Activated CD4-positive, alpha-beta T cell treated with anti-CD3 and anti-CD28 coated beads, Interleukin-2, amount 10 ng/mL, durations not matched to agents 24 days and 14 days (primary cell): ENCODE data around the gene TGDS. TPM values are rescaled to one million over a fixed set of nuclear protein-coding genes. Genes with fewer than 3 reads are reported as not detected.

Experiments used
- DNase-seq: peaks from one replicate; pipeline ENCODE4 v3.0.0; 2022
- H3K27ac Mint-ChIP-seq: one replicate; pipeline ENCODE4 v1.8.0; 2022; ENCODE audit warnings: mild to moderate bottlenecking, mixed read lengths
- H3K27me3 Mint-ChIP-seq: one replicate; pipeline ENCODE4 v1.8.0; 2022; ENCODE audit warnings: mixed read lengths
- H3K36me3 Mint-ChIP-seq: one replicate; pipeline ENCODE4 v1.8.0; 2022; ENCODE audit warnings: low read depth, mild to moderate bottlenecking, mixed read lengths
- H3K4me1 Mint-ChIP-seq: one replicate; pipeline ENCODE4 v1.8.0; 2021; ENCODE audit warnings: mixed read lengths
- H3K4me3 Mint-ChIP-seq: one replicate; pipeline ENCODE4 v1.8.0; 2022; ENCODE audit warnings: mild to moderate bottlenecking, moderate library complexity, mixed read lengths
- H3K9me3 Mint-ChIP-seq: one replicate; pipeline ENCODE4 v1.8.0; 2021; ENCODE audit warnings: mixed read lengths
- intact Hi-C: fragments of 100-400 bp; cut with micrococcal nuclease; formaldehyde crosslinking; loops from one replicate; pipeline ENCODE4 v1.15.1; 2023
- total RNA-seq: library from RNA; stranded (reverse); gene quantifications from 2 replicates; pipeline ENCODE4 v1.2.3, GENCODE V29; 2022

TGDS gene
- total RNA-seq, 1 donor from 2014 or later = 27.5 TPM

DNA sequence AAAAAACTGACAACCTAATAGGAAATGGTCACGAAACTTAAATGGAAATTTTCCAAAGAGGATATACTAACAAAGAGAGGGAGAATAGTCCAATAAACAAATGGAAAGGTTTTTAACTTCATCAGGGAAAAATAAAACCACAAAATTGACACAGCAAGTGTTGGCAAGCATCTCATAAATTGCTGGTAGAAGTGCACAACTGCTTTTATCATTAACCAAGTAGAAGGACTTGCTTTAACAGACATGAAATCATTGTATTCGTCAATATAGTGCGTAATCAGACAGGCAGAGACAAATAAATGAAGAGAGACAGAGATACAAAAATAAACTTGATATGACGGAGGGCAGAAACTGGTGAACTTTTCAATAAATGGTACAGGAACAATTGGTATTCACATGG is 7.4 kb downstream of the TGDS start:
- H3K4me1 Mint-ChIP-seq = peaks cover 23% of the 10 kb centered on the region
- DNase-seq = no peak
- intact Hi-C loops = no loop called here
- no peak overlapping the region for H3K27ac Mint-ChIP-seq
- no peak overlapping the region for H3K4me3 Mint-ChIP-seq
- peaks cover 57% of the 10 kb centered on the region for H3K36me3 Mint-ChIP-seq
- no peaks in the 10 kb centered on the region for H3K9me3 Mint-ChIP-seq
- no peaks in the 10 kb centered on the region for H3K27me3 Mint-ChIP-seq

DNA sequence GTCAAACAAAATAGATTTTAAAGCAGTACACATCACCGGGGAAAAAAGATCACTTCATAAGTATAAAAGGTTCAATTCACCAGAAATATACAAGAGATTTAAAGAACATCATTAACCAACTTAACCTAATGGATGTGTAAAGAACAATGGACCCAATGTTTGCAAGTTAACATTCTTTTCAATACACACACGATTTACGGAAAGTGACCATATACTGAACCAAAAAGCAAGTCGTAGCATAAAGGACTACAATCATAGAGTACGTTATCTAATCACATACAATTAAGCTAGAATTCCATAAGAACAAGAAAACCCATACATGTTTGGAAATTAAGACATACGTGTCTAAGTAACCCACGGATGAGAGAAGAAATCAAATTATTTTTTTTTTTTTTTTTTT is 9.6 kb downstream of the TGDS start:
- H3K27me3 Mint-ChIP-seq = no peaks in the 10 kb centered on the region
- intact Hi-C loops = no loop called here
- H3K4me3 Mint-ChIP-seq = no peak overlapping the region
- peaks cover 65% of the 10 kb centered on the region for H3K36me3 Mint-ChIP-seq
- DNase-seq = no peak
- no peaks in the 10 kb centered on the region for H3K9me3 Mint-ChIP-seq
- H3K4me1 Mint-ChIP-seq = peaks cover 19% of the 10 kb centered on the region
- no peak overlapping the region for H3K27ac Mint-ChIP-seq

DNA sequence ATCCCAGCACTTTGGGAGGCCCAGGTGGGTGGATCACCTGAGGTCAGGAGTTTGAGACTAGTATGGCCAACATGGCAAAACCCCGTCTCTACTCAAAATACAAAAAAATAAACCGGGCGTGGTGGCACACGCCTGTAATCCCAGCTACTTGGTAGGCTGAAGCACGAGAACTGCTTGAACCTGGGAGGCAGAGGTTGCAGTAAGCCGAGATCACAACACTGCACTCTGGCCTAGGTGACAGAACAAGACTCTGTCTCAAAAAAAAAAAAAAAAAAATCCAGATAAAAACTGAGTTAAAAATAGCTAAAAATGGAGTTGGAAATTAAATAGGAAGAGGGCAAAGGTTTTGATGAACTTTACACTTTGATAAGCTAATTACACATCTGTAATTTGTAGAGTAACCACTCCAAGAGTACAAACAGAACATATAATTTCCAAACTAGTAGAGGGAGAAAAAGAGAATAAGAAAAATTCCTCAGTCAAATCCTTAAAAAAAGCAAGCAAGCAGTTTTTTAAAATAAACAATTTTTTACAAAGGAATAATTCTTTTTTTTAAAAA is 10.3 kb downstream of the TGDS start:
- DNase-seq = no peak
- Mint-ChIP-seq H3K27me3 (no peaks in the 10 kb centered on the region), H3K27ac (no peak overlapping the region), H3K4me3 (no peak overlapping the region), H3K9me3 (no peaks in the 10 kb centered on the region), H3K4me1 (peaks cover 13% of the 10 kb centered on the region), H3K36me3 (peaks cover 66% of the 10 kb centered on the region)
- intact Hi-C loops = no loop called here

DNA sequence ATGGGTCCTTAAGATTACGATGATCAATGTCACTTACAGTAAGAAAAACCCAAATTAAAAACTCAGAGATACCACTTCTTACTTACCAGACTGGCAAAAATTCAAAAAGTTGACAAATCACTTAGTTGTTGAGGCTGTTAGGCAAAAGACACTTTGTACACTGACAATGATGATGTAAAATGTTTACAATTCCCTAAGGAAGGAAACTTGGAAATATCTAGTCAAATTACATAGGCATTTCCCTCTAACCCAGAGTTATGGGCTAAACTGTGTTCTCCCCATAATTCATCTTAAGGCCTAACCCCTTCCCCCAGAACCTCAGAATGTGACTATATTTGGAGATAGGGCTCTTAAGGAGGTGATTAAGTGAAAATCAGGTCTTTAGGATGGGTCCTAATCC is 12.0 kb downstream of the TGDS start:
- no peaks in the 10 kb centered on the region for H3K9me3 Mint-ChIP-seq
- no peak overlapping the region for H3K4me3 Mint-ChIP-seq
- peaks cover 10% of the 10 kb centered on the region for H3K4me1 Mint-ChIP-seq

DNA sequence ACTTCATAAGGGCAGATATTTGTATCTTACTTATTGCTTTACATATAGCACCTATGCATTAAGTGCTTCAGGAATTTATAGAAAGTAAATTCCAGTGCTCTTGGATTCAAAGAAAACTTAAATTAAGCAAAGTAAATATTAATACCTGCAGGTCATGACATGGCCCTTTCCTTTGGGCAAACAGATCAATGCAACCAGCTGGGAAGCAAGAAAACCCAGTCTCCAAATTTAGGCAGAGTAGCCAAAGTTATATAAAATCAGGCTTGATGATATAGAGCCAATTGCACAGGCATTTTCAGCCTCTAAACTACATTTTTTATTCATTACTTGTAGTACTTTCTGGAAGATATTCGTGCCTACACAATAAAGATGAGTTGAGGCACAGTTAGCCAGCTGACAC is 16.9 kb downstream of the TGDS start:
- no peak for DNase-seq
- intact Hi-C loops = no loop called here
- no peaks in the 10 kb centered on the region for H3K9me3 Mint-ChIP-seq

More for the DNA sequence above, 12.0 kb downstream of the TGDS start:
- no peak for DNase-seq
- Mint-ChIP-seq H3K27me3 (no peaks in the 10 kb centered on the region), H3K36me3 (peaks cover 69% of the 10 kb centered on the region), H3K27ac (no peak overlapping the region)
- intact Hi-C loops = no loop called here

DNA sequence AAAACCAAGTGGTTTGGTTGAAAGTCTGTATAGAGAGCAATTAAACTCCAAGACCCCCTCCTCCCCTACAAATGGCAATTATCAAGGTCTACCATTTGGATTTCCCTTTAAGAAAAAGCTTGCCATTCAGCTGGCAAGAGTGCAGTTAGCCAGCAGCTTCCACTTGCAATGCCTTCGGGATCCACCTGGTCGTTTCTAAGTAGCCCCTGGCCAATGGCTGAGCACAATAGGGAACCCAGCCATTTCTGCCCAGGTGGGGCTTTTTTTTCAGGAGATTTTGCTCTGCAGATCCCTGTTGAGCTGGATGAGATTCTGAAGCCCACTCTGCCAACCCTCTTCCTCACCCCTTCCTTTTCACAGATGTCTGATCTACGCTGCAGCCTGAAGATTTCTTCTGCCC is 26.3 kb downstream of the TGDS start:
- H3K27me3 Mint-ChIP-seq = no peaks in the 10 kb centered on the region
- intact Hi-C loops = no loop called here
- H3K27ac Mint-ChIP-seq = no peak overlapping the region
- peaks cover 67% of the 10 kb centered on the region for H3K36me3 Mint-ChIP-seq
- no peaks in the 10 kb centered on the region for H3K4me1 Mint-ChIP-seq
- no peak overlapping the region for H3K4me3 Mint-ChIP-seq
- peaks cover 7% of the 10 kb centered on the region for H3K9me3 Mint-ChIP-seq
- DNase-seq = peak; percentile 33

More for the DNA sequence above, 16.9 kb downstream of the TGDS start:
- no peaks in the 10 kb centered on the region for H3K27me3 Mint-ChIP-seq
- no peak overlapping the region for H3K27ac Mint-ChIP-seq
- H3K4me1 Mint-ChIP-seq = peaks cover 2% of the 10 kb centered on the region
- H3K36me3 Mint-ChIP-seq = peaks cover 55% of the 10 kb centered on the region
- H3K4me3 Mint-ChIP-seq = no peak overlapping the region

DNA sequence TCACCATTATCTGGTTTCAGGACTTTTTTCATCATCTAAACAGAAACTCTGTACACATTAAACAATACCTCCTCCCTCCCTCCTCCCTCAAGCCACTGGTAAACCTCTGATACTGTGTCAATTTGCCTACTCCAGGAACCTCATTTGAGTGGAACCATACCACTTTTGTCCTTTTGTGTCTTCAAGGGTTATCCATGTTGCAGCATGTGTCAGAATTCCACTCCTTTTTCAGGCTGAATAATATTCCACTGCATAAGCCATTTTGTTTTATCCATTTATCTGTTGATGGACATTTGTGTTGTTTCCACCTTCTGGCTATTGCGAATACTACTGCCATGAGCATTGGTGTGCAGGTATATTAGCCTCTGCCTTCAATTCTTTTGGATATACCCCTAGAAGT is 27.5 kb downstream of the TGDS start:
- no peak overlapping the region for H3K4me3 Mint-ChIP-seq
- DNase-seq = no peak
- H3K4me1 Mint-ChIP-seq = no peaks in the 10 kb centered on the region
- H3K27ac Mint-ChIP-seq = no peak overlapping the region
- H3K36me3 Mint-ChIP-seq = peaks cover 66% of the 10 kb centered on the region
- no peaks in the 10 kb centered on the region for H3K27me3 Mint-ChIP-seq
- intact Hi-C loops = no loop called here
- peaks cover 4% of the 10 kb centered on the region for H3K9me3 Mint-ChIP-seq

DNA sequence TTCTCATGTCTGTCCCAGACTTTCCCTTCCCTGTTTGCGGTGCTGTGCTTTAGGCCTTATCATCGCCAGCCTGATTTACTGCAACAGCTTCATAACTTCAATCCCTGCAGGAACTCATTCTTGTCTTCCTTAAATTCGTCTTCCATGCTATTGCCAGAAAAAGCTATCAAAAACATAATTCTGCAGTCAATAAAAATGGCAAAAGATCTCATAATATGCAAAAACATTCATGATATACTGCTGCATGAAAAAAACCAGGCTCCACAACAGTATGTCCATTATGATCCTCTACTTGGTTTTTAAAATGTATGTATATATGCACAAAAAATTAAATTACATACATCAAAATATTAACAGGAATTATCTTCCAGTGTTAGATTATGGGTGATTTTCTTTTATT is 28.4 kb downstream of the TGDS start:
- peaks cover 64% of the 10 kb centered on the region for H3K36me3 Mint-ChIP-seq
- H3K27ac Mint-ChIP-seq = no peak overlapping the region
- intact Hi-C loops = loop anchor here (2.0 kb wide), 1 partner anchor 19 kb away; no protein-coding TSS in a partner anchor
- H3K27me3 Mint-ChIP-seq = no peaks in the 10 kb centered on the region
- no peak for DNase-seq
- peaks cover 3% of the 10 kb centered on the region for H3K9me3 Mint-ChIP-seq
- H3K4me1 Mint-ChIP-seq = no peaks in the 10 kb centered on the region
- no peak overlapping the region for H3K4me3 Mint-ChIP-seq

DNA sequence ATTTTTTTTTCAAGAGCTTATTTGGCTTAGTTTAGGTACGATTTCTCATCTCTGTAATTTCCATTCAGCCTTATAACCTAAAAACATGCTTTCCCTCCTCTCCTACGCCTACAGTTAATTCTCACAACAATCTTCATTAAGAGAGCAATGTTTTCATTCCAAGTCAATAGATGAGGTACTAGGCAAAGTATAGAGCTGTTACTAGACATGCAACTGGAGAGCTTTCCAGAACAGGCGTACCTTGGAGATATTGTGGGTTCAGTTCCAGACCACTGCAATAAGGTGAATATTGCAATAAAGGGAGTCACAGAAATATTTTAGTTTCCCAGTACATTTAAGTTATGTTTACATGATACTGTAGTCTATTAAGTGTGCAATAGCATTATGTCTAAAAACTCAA is 34.8 kb downstream of the TGDS start:
- intact Hi-C loops = no loop called here
- H3K4me3 Mint-ChIP-seq = no peak overlapping the region
- H3K9me3 Mint-ChIP-seq = no peaks in the 10 kb centered on the region
- peaks cover 26% of the 10 kb centered on the region for H3K4me1 Mint-ChIP-seq
- DNase-seq = no peak
- no peaks in the 10 kb centered on the region for H3K27me3 Mint-ChIP-seq
- peaks cover 23% of the 10 kb centered on the region for H3K36me3 Mint-ChIP-seq
- H3K27ac Mint-ChIP-seq = no peak overlapping the region

DNA sequence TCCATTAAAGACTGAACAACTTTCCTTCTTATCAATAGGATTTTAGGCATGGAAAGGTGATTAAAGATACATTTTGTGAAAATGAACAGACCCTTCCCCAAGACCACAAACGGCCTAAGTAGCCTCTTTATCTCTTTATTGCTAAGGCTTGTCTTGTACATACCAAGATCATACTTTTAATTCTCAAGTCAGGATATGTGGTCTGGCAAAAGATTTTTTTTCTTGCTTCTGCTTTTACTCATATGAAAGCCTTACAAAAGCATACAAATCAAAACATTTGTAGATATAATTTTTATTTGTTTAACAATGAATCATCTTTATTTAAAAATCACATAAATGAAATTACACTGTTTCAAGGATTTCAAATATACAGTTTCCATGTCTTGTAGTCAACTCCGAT is 35.8 kb downstream of the TGDS start:
- Mint-ChIP-seq H3K4me3 (no peak overlapping the region), H3K27me3 (no peaks in the 10 kb centered on the region), H3K4me1 (peaks cover 26% of the 10 kb centered on the region), H3K9me3 (no peaks in the 10 kb centered on the region), H3K36me3 (peaks cover 23% of the 10 kb centered on the region), H3K27ac (no peak overlapping the region)
- DNase-seq = no peak
- intact Hi-C loops = no loop called here

DNA sequence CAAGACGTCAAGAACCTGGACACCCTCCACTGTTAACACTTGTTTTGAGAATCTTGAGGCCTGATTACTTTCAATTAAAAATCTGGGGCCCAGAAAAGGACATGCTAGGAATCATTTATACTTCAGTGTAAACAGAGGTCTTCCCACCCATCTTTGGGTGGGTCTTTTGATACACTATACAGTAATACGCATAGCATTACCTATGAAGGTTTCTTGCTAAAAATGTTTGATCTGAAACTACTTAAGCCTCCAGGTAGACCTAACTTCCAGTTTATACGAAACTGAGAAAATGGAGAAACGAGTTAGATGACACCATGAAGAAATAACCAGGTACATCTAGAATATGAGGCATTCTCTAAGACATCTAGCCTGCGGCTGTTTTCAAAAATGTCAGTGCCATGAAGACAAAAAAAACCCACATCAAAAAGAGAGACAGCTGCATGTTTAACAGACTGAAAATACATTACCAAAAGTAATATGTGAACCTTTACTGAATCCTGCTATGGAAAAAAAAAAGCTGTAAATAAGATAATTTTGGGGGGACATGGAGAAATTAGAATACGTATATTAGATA is 36.6 kb downstream of the TGDS start:
- no peak for DNase-seq
- H3K27ac Mint-ChIP-seq = no peak overlapping the region
- H3K4me1 Mint-ChIP-seq = peaks cover 26% of the 10 kb centered on the region
- H3K36me3 Mint-ChIP-seq = peaks cover 19% of the 10 kb centered on the region
- intact Hi-C loops = loop anchor here (10.0 kb wide), 1 partner anchor 745 kb away; the partner anchor contains the start of gene ABCC4
- H3K4me3 Mint-ChIP-seq = peak overlapping the region; percentile 50
- no peaks in the 10 kb centered on the region for H3K9me3 Mint-ChIP-seq
- H3K27me3 Mint-ChIP-seq = no peaks in the 10 kb centered on the region

DNA sequence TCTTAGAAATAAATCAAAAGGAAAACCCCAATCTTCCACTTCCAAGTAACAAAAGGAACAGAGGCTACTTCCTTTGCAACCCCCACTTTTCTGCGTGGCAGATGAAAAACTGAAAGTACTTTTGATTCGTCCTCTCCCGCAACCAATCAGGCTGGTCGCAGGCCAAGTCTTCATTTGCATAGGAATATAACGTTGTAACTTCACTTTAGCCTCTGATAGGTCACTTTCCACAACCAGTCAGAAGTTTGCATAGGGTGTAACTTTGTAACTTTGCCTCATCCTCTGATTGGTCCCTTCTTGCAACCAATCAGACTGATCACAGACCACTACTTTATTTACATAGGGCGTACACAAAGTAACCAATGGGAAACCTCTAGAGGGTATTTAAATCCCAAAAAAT is 37.2 kb downstream of the TGDS start:
- peaks cover 26% of the 10 kb centered on the region for H3K4me1 Mint-ChIP-seq
- H3K9me3 Mint-ChIP-seq = no peaks in the 10 kb centered on the region
- H3K27me3 Mint-ChIP-seq = no peaks in the 10 kb centered on the region
- H3K27ac Mint-ChIP-seq = peak overlapping the region; percentile 27
- intact Hi-C loops = loop anchor here (10.0 kb wide), 1 partner anchor 746 kb away; the partner anchor contains the start of gene ABCC4
- peak overlapping the region; percentile 51 for H3K4me3 Mint-ChIP-seq
- H3K36me3 Mint-ChIP-seq = peaks cover 16% of the 10 kb centered on the region
- DNase-seq = peak; percentile 83

DNA sequence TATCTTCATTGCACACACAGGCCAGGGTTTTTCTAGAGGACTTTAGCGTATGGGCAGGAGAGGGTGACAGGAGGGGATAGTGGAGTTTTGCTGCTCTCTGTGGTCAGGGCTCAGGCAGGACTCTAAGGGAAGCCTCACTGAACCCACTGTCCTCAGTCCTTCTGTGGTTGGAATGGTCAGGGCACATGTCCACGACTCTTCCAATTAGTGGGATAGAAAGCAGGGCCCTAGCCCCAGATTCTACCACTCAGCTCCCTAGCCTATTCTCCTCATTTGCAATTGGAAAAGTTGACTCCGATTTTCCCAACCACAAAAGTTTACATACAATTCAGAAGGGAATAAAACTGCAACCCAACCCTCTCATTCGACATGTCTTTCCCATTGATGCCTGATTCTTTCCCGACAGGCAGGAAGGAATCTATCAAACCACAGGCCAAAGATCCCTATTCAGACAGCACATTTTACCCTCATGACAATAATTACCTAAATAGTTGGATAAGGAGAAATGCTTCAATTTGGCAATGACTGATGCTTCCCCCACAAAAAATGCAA is 38.2 kb downstream of the TGDS start:
- H3K4me3 Mint-ChIP-seq = no peak overlapping the region
- H3K9me3 Mint-ChIP-seq = no peaks in the 10 kb centered on the region
- H3K27ac Mint-ChIP-seq = no peak overlapping the region
- H3K36me3 Mint-ChIP-seq = peaks cover 7% of the 10 kb centered on the region
- H3K4me1 Mint-ChIP-seq = peaks cover 26% of the 10 kb centered on the region
- no peaks in the 10 kb centered on the region for H3K27me3 Mint-ChIP-seq
- intact Hi-C loops = loop anchor here (10.0 kb wide), 1 partner anchor 747 kb away; the partner anchor contains the start of gene ABCC4
- DNase-seq = no peak

DNA sequence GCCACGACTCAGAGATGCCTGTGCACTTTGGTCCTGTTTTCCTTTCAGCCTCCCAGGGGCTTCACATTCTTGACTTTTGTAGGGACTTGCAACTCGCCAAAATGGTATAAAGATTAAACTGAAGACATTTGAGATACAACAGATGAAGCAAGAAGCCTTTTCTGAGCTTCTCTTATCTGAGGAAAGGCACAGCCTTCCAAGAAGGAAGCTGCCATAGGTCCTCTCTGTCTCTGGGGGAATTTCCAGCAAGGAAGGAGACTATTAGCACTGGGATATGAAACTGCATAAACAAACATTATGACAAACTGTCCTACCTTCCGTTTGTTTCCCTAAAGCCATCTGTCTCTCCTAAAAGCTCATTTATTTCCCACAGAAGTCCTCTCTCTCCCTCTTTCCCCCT is 39.3 kb downstream of the TGDS start:
- Mint-ChIP-seq H3K9me3 (no peaks in the 10 kb centered on the region), H3K4me1 (peaks cover 25% of the 10 kb centered on the region), H3K27ac (no peak overlapping the region), H3K4me3 (no peak overlapping the region), H3K27me3 (no peaks in the 10 kb centered on the region), H3K36me3 (peaks cover 2% of the 10 kb centered on the region)
- intact Hi-C loops = loop anchor here (10.0 kb wide), 1 partner anchor 748 kb away; the partner anchor contains the start of gene ABCC4
- DNase-seq = no peak
